Measurements from ENCODE around the gene UBE2E2. TPM values are rescaled to one million over a fixed set of nuclear protein-coding genes. Genes with fewer than 3 reads are reported as not detected.

UBE2E2 gene
- total RNA-seq, 1 donor from 2014 or later: 32.5 TPM

- no peak for DNase-seq (ENCODE audit: low spot score, unreplicated experiment)
- H3K27me3 Mint-ChIP-seq: no peaks in the 10 kb centered on the region
- peaks cover 3% of the 10 kb centered on the region for H3K36me3 Mint-ChIP-seq (ENCODE audit: insufficient read depth)
- TF ChIP-seq CTCF (IDR thresholded peaks at IDR 0.05; ENCODE audit: unreplicated experiment): no peak
- no peak overlapping the region for H3K27ac Mint-ChIP-seq
- H3K4me3 Mint-ChIP-seq (ENCODE audit: low read depth): no peak overlapping the region
- H3K4me1 Mint-ChIP-seq (ENCODE audit: low read depth): peaks cover 17% of the 10 kb centered on the region
- H3K9me3 Mint-ChIP-seq (ENCODE audit: low read depth): no peaks in the 10 kb centered on the region
Observed at GRCh38 chr3:23519314-23520208, 316.4 kb downstream of the UBE2E2 start.

GRCh38 chr3:23527326-23527725 lies 324.2 kb downstream of the UBE2E2 start:
- no peak for DNase-seq (ENCODE audit: low spot score, unreplicated experiment)
- no peaks in the 10 kb centered on the region for H3K27me3 Mint-ChIP-seq
- H3K4me3 Mint-ChIP-seq (ENCODE audit: low read depth): no peak overlapping the region
- H3K36me3 Mint-ChIP-seq (ENCODE audit: insufficient read depth): peaks cover 2% of the 10 kb centered on the region
- TF ChIP-seq CTCF (IDR thresholded peaks at IDR 0.05; ENCODE audit: unreplicated experiment): no peak
- no peaks in the 10 kb centered on the region for H3K9me3 Mint-ChIP-seq (ENCODE audit: low read depth)
- H3K4me1 Mint-ChIP-seq (ENCODE audit: low read depth): peaks cover 4% of the 10 kb centered on the region
- no peak overlapping the region for H3K27ac Mint-ChIP-seq

DNA sequence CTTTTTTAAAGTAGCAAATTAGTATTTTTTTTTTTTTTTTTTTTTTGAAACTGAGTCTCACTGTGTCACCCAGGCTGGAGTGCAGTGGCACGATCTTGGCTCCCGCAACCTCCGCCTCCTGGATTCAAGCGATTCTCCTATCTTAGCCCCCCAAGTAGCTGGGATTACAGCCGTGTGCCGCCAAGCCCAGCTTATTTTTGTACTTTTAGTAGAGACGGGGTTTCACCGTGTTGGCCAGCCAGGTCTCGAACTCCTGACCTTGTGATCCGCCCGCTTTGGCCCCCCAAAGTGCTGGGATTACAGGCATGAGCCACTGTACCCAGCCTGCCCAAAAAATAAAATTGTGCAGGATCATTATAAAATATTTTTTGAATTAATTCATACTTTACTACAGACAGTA lies 330.5 kb downstream of the UBE2E2 start:
- DNase-seq (ENCODE audit: low spot score, unreplicated experiment): no peak

GRCh38 chr3:23533996-23534395 lies 330.9 kb downstream of the UBE2E2 start:
- no peak overlapping the region for H3K4me3 Mint-ChIP-seq (ENCODE audit: low read depth)
- no peaks in the 10 kb centered on the region for H3K36me3 Mint-ChIP-seq (ENCODE audit: insufficient read depth)
- DNase-seq (ENCODE audit: low spot score, unreplicated experiment): no peak
- H3K27me3 Mint-ChIP-seq: no peaks in the 10 kb centered on the region
- no peaks in the 10 kb centered on the region for H3K9me3 Mint-ChIP-seq (ENCODE audit: low read depth)
- H3K27ac Mint-ChIP-seq: no peak overlapping the region
- TF ChIP-seq CTCF (IDR thresholded peaks at IDR 0.05; ENCODE audit: unreplicated experiment): no peak
- peaks cover 11% of the 10 kb centered on the region for H3K4me1 Mint-ChIP-seq (ENCODE audit: low read depth)

More for the DNA sequence above, 330.5 kb downstream of the UBE2E2 start:
- Mint-ChIP-seq H3K4me1 (ENCODE audit: low read depth) (peaks cover 11% of the 10 kb centered on the region), H3K9me3 (ENCODE audit: low read depth) (no peaks in the 10 kb centered on the region), H3K27ac (no peak overlapping the region), H3K36me3 (ENCODE audit: insufficient read depth) (no peaks in the 10 kb centered on the region), H3K27me3 (no peaks in the 10 kb centered on the region), H3K4me3 (ENCODE audit: low read depth) (no peak overlapping the region)
- no peak for TF ChIP-seq CTCF (IDR thresholded peaks at IDR 0.05; ENCODE audit: unreplicated experiment)

- no peaks in the 10 kb centered on the region for H3K36me3 Mint-ChIP-seq (ENCODE audit: insufficient read depth)
- H3K4me3 Mint-ChIP-seq (ENCODE audit: low read depth): no peak overlapping the region
- no peak for TF ChIP-seq CTCF (IDR thresholded peaks at IDR 0.05; ENCODE audit: unreplicated experiment)
- no peaks in the 10 kb centered on the region for H3K9me3 Mint-ChIP-seq (ENCODE audit: low read depth)
- H3K4me1 Mint-ChIP-seq (ENCODE audit: low read depth): peaks cover 11% of the 10 kb centered on the region
- no peak overlapping the region for H3K27ac Mint-ChIP-seq
- no peaks in the 10 kb centered on the region for H3K27me3 Mint-ChIP-seq
- no peak for DNase-seq (ENCODE audit: low spot score, unreplicated experiment)
Observed at GRCh38 chr3:23537101-23537551, 334.0 kb downstream of the UBE2E2 start.
